Activated T-cell treated with anti-CD3 and anti-CD28 coated beads for 1 hour (primary cell): Measurements from ENCODE around the gene RAI1.

ENCODE experiments used
- DNase-seq: peaks from one replicate; pipeline ENCODE4 v3.0.0-alpha.2; 2020; ENCODE audit warnings: low read depth

Gene RAI1

DNA sequence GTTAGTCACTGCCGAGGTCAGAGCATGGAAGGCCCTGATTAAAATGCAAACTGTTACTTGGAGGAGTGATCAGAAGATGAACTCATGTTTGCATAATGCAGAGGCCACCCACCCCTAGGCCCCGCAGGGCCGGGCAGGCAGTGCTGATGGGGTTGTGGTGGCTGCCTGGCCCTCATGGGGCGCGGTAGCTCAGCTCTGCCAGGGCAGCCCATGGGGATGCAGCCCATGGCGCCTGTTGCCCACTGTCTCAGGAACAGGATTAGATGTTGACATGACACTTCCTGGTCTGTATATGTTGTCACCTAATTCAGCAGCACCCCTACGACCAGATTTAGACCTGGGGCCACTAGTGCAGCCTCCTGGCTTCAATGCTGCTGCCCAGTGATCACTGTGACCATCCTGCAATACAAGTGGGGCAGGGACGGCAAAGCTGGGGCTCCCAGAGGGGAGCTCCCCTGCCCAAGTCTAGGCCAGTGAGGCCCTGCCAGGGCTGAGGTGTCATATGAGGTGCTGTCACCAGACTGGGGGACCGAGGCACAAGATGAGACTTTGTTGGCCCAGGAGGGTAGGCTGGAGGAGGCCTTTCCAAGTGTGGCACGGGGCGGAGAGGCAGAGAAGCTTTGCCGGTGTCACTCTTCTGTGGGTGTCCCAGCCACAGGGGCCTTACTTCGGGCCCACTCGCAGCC is 49.1 kb downstream of the RAI1 start:
- no peak for DNase-seq

DNA sequence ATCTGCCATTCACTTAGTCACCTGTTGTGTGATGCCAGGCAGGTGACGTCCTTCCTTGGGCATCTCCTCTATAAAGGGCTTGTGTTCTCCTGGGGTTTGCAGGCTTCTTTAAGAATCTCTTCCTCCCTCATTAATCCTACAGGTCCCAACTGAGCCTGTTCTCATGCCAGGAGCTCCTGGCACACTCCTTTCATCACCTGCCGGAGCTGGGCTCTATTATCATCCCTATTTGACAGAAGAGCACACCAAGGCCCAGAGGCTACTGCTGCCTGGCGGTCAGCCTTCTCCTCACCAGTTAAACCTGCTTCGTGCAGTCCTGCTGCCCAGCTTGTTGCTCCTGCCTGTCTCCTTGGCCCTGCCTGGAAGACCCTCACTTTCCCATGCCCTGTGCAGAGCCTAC is 51.2 kb downstream of the RAI1 start:
- DNase-seq = no peak

DNA sequence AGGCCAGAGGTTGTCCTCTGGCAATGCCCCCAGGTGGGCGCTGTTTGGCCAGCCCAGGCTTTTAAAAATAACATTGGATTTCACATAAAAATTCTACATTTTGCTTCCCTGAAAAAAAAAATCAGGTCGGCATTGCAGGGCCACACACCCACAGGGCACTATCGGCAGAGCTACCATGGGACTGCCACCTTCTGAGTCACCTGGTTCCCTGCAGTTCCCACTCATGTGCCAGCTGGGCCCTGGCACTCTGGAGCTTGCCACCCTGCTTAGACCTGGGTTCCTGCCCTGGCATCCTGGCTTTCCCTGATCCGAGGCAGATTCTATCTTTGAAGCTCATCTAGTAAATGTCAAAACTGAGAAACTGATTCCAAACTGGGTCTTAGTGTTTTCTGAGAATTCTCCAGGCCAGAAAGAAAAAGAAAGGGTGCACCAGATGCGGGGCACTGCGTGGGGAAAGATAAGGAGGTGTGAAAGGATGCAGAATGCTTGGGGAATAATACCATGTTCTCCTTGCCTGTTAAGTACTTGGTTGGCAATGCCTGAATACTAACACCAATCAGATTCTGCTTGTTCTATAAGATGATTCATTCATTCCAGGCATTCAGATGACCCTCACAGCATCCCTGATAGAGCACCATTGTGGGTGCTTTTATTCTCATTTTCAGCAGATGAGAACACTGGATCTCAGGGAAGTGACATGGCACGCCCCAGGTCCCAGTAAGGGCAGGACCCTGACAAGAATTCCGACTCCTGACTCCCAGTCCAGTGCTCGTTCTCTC is 51.8 kb downstream of the RAI1 start:
- no peak for DNase-seq

DNA sequence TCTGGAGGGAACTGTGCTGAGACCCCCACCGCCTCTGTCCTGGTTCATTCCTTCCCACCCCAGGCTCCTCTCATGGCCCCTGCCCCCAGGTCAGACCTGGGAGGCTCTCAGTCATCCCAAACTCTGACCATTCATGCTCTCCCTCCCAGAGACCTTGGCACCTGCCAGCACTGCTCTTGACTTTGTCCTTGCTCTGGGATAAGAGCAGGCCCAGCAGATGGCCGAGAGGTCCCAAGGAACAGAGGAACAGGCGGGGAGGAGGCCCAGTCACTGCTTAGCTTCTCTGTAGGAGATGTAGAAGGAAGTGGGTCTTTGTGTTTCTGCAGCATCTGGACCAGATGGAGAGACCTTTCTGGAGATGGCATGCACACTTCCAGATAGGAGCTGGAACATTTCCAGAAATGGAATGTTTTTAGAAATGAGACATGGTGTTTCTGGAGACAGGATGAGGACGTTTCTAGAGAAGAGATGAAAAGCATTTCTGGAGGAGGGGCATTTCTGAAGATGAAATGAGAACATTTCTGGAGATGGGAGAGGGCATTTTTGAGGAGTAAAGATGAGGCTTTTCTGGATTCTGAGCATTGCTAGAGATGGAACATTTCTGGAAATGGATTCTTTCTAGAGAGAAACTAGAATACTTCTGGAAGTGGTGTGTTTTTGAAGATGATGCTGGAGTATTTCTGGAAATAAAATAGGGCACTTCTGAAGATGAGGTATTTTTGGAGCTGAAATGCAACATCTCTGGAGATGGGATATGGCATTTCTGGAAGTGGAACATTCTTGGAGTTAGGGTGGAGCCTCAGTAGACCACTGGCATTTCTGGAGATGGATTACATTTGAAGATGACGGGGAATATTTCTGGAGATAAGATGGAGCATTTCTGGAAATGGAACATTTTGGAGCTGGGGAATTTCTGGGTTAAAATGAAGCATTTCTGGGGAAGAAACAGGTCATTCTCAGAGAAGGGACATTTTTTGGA is 55.2 kb downstream of the RAI1 start:
- DNase-seq = no peak

DNA sequence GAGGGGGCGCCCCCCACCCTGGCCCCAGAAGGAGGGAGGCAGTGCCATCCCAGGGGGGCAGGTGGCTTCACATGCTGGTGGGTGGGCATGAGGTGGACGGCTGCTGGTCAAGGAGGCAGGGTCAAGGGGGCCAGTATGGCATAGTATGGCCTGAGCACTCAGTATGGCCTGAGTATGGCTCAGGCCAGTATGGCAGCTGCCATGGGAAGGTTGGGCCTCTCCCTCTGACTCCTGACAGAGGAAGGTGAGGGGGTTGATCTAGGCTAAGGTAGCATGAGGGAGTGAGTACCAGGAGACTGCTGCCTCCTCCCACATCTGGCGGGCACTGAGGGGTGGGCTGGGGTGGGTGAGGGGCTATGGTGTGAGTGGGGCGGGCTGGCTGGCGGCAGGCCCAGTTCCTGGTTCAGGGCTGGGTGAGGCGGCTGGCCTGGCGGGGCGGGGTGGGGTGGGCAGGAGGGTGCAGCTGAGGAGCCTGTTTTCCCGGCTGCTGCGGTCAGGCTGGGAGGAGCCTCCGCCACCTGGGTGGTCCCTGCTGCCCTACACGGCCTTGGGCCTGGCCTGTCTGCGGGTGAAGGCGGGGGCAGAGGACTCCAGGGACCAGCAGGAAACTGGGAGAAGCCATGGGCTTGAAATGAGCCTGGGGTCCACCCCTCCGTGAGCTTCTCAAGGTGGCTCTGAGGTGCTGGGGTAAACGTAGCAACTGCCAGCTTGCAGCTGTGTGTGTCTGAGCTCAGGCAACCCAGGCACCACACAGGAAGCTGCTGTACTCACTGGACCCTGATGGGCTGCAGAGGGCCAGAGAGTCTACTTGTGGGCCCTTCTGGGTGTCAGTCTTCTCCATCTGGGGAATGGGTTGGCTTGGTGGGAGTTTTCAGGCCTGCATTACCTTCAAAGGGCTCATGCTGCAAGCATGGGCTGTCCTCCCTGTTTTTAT is 57.0 kb downstream of the RAI1 start:
- no peak for DNase-seq

DNA sequence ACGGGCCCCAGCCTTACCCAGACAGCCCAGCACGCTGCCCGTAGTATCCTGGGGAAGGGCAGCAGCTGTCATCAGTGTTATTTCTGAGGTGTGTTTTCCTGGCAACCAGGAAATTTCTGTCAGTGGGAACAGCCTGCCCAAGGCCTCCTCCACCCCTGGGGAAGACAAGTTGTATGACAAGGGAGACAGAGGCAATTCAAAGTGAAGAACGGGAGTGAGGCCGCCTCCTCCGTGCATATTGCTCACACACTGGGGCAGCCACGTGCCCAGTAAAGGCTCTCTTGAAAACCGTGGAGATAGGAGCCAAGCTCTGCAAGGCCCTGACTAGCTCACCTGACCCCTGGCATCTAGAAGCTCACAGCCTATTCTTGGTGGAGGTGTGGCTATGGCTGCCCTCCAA is 57.6 kb downstream of the RAI1 start:
- no peak for DNase-seq

DNA sequence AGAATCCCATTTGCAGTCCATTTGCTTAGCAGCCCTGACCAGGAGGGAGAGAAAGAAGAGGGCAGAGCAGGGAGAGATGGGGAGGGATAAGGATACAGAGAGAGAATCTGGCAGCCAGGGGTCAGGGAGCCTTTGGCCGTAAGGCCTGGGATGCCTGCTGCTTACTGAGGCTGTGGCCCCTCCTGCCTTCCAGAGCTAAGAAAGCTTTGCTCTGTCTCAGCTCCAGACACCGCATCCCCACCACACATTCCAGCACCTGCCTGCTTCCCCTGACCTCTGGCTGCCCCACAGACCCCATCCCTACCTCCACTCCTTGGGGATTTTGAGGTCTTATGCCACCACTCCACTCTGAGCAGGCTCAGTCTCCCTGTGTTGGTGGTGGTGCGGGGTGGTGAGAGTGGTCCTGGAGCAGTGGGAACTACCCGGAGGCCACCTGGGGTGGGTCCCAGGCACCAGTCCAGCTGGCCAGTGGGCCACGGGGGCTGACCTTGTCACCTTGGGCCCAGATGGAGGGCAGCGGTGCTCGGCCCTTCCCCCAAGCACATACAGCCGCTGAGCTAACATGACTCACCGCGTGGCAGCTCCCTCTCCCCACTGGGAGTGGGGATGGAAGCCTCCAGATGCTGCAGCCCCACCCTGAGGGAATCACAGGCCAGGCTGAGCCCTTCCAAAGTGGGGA is 58.3 kb downstream of the RAI1 start:
- DNase-seq = no peak

DNA sequence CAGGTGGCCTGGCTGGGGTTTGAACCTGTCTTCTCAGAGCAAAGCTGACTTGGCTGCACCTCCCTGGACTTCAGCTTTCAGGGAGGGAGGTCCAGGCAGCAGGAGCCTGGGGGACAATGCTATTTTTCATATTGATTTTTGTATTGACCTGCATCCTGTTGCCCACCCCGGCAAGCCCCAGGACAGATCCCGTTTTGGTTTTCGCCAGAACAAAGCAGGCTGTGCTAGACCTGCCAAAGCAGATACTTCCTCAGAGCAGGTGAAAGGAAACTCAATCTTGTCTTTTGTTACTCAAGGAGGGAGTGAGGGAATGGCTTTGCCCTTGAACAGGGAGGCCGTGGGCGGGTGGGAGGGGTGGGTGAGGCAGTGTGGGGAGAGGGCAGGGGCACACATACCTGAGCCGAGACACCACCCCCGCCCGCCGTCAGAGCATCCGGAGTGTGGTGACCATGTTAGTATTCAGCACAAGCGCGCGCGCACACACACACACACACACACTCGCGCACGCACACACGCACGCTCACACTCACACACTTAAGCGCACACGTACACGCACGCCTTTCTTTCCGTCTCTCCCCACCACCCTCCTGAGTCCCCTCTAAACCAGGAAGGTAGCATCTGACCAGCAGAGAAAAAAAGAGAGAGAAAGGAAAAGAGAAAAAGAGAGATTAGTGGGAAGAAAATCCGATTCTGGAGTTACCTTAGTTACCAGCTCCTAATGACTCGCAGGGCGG is 59.5 kb downstream of the RAI1 start:
- DNase-seq = no peak

DNA sequence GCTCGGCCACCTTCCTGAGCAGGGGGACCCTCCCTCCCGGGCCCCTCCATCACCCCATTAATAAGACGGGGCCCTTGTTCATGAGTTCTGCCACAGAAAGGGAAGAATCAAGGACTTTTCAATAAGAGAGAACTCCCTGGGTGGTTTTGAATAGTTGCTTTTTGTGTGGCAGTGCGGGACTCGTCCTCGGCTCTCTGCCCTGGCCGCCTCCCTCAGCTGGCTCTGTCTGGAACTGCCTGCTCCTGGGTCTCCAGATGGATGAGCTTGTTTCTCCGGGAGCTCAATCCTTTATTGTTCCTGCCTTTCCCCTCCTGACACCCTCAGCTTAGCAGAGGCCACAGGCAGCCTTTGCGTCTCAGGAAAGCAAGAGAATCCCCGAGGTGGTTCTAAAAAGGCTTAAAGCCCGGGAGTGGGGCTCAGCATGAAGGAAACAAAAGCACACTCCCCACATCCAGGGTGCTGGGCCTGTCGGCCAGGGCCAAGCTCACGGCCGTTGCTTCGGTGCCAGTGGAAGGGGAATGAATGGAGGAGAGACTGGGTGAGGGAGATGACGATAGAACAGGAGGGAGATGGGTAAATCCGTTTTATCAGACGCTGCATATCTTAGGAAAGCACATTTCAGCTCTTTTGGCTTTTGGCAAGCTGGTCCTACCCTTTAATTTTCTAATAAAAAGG is 60.2 kb downstream of the RAI1 start:
- DNase-seq = no peak

DNA sequence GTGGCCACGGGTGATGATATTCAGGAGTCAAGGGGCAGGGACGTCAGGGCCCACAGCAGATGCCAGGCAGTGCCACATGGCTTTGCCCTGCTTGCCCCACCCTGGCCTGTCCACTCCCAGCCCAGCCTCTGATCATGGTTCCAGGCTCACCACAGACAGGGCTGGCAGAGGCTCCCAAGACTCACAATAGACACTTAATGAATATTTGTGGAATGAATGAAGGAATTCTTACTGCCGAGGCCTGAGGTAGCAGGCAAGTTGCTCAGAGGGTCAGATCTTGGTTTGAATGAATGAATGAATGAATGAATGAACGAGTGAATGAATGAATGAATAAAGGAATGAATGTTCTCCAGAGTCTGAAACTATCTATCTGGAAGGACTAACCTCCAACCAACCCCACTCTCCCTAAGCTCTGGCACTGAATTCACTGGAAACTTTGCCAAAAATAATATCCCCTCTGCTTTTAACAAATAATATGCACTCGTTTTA is 60.9 kb downstream of the RAI1 start:
- no peak for DNase-seq

DNA sequence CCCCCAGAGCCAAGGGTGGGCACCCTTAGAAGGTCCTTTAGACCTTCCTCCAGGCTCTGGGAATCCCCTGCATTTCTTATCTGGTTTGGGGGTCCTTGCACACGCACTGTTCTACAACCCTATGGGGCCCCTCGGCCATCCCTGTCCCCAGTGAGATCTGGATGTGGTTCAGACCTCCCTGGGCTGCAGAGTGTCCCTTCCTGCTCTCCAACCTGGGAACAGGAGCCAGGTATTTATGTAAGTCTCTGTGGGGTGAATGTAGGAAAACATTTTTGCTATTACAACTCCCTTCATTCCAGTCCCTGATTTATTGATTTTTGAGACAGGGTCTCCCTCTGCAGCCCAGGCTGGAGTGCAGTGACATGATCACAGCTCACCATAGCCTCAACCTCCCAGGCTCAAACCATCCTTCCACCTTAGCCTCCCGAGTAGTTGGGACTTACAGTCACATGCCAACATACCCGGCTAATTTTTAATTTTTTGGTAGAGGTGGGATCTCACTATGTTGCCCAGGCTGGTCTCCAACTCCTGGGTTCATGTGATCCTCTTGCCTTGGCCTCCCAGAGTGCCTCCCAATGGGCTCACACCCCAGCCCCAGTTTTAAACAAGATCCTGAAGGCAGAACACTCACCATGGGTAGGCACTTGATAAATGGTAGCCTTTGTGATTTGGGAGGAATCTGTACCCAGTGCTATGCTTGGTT is 61.6 kb downstream of the RAI1 start:
- DNase-seq = no peak

DNA sequence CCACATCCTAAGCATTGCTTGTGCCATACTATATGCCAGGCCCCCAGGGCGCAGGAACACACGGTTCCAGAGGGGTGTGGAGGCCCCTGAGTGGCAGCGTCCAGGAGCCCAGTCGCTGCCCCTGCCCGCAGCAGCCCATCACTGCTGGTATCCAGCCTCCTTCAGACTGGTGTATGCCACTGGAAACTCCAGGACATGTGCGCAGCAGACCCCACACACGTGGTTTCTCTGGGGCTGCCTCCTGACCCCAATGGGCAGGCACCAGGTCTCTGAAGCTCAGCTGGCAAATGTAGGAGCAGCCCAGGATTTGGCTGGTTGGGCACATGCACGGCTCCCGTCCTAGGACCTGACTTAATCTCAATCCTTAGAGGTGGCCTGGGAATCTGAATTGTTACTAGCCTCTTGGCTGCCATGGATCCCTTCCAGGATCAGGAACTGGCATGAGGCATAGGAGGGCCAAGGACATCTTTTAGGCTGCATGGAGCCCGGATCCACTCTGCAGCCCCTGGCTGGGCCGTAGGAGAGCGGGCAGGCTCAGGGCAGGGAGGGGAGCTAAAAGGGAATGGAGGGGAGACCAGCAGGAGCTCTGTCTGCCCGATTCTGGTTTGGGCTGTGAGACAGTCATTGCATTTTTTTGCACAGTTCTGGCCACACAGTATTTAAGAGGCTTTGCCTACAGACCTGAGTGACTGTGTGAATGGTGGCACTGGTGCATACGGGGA is 62.3 kb downstream of the RAI1 start:
- no peak for DNase-seq

DNA sequence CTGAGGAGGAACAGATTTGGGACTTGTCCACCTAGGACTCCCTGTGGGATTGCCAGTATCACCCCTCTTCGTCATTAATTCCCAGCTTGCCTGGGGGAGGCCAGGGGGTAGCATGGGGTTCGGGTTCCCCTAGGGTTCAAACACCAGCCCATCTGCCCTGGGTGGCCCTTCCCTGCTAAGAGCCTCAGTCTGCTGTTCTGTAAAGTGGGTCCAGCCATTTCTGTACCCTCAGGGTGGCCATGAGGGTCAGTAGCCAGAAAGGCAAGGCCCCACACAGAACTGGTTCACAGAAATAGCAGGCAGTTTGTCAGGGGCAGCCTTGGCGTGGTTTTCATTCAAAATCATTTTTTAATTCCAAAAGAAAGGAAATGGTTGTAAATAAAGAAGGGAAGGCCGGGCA is 62.9 kb downstream of the RAI1 start:
- no peak for DNase-seq

DNA sequence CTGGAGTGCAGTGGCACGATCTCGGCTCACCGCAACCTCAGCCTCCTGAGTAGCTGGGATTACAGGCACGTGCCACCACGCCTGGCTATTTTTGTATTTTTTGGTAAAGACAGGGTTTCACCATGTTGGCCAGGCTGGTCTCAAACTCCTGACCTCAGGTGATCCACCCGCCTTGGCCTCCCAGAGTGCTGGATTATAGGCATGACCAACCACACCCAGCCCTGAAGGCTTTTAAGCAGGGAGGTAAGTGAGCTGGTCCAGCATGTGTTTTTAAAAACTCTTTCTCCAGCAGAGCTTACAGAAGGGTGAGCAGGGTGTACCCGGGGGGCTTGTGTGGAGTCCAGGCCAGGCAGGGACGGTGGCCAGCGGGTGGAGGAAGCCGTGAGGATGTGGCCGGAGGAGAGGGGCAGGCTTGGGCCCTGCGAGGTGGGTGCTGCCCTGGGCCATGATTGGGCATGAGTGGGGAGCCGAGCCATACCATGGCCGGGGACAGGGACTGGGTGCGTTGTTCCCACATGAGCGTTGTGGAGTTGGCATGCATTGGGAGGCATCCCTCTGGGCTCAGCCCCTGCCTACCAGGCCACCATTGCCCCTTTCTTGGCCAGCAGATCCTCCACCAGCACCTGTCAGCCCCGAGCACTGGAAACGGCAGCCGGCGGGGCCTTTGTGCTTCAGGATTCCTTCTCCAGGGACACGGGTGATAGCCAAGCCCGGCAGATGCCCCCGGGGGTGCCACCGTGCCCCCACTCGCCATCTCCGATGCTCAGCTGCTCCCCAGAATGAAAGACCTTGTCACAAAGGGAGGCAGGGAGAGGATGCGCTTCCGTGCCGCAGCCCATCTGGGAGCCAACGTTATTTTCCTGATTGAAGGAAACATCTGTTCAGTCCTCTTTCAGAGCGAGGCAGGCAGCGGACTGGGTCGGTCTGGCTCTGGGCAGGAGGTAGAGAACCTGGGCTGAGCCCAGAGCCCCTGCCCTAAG is 64.5 kb downstream of the RAI1 start:
- no peak for DNase-seq

DNA sequence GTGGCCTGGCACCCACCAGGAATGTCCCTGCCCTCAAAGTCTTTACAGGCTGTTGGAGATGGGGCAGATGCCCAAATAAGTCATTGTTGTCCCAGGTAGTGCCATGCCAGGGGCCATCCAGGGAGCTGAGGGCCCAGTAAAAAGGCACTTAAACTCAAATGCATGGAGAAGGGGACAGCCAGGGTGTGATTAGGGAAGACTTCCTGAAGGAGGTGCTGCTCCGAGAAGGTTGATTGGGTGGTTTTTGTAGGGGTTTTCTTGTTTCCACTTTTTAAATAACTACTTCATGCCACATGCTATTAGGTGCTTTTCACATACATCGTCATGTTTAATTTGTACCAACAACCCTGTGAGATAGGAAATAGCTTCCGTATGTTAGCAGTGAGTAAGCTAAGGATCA is 66.9 kb downstream of the RAI1 start:
- no peak for DNase-seq

DNA sequence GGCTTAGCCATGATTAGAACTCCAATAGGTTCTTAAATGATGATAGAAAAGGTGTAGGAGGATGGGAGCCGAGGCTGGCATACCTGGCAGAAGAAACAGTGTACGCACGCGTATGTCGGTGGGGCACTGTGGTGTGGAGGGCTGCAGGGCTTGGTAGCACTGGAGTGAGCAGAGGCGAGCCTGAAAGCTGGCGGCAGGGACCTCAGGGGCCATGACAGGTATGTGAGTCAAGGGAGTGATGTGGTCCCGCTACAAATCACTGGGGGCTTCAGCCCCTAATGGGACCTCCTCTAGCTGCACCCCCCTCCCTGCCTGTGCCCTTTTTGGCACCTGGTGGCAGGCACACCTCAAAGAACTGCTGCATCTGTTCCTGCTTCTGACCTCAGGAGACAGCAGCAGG is 67.3 kb downstream of the RAI1 start:
- DNase-seq = no peak
